SU-DHL-6 (cell line): Measurements from ENCODE around the gene TNN.

Experiments used
- EZH2phosphoT487 ChIP-seq: fragments of 200-600 bp; sonication (generic), shearing (Covaris generic); conservative IDR thresholded peaks from 2 replicates; pipeline ENCODE4 v1.6.1; 2018; ENCODE audit warnings: mild to moderate bottlenecking, antibody characterized with exemption, low read length, moderate library complexity, mixed read lengths
- TF ChIP-seq, protein P1 (sequence below): fragments of 200-600 bp; sonication (generic); IDR thresholded peaks from one replicate; pipeline ENCODE4 v1.5.1; 2017; ENCODE audit warnings: antibody characterized with exemption, mild to moderate bottlenecking, low read length, moderate library complexity; ENCODE audit not compliant: insufficient read depth, poor library complexity, severe bottlenecking

DNA sequence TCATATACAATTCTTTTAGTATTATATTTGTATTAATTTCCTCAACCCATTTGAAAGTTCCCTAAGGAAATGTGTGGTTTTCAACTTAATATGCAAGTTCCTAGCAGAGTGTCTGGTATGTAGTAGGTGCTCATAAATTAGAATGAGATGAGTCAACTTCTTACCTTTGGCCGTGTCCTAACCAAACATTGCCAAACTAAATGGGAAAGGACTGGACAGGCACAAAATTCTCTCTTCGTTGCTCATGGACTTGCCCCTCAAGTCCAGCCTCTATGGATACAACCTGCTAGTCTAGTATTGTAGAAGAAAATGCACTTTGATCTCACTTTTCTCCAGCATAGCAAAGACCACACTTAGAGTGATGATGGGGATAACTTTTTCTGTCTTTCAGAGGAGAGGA lies 32.9 kb upstream of the TNN start:
- TF ChIP-seq, protein P1, sequence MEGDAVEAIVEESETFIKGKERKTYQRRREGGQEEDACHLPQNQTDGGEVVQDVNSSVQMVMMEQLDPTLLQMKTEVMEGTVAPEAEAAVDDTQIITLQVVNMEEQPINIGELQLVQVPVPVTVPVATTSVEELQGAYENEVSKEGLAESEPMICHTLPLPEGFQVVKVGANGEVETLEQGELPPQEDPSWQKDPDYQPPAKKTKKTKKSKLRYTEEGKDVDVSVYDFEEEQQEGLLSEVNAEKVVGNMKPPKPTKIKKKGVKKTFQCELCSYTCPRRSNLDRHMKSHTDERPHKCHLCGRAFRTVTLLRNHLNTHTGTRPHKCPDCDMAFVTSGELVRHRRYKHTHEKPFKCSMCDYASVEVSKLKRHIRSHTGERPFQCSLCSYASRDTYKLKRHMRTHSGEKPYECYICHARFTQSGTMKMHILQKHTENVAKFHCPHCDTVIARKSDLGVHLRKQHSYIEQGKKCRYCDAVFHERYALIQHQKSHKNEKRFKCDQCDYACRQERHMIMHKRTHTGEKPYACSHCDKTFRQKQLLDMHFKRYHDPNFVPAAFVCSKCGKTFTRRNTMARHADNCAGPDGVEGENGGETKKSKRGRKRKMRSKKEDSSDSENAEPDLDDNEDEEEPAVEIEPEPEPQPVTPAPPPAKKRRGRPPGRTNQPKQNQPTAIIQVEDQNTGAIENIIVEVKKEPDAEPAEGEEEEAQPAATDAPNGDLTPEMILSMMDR = no peak
- TF ChIP-seq EZH2phosphoT487 = no peak
